ACC112 (cell line): Measurements from ENCODE around the gene VRK1.

Experiments used
- H2AFZ ChIP-seq: fragments of 200-600 bp; sonication (generic); one replicate; pipeline ENCODE4 v1.6.0; 2017; ENCODE audit warnings: antibody characterized with exemption, low read length; ENCODE audit not compliant: unreplicated experiment
- H3K27ac ChIP-seq: fragments of 200-600 bp; sonication (generic); 2 replicates; pipeline ENCODE4 v1.5.1; 2014; ENCODE audit warnings: low read depth, mild to moderate bottlenecking, antibody characterized with exemption, low read length, moderate library complexity
- H3K27me3 ChIP-seq: fragments of 200-600 bp; sonication (generic); 2 replicates; pipeline ENCODE4 v1.6.1; 2014; ENCODE audit warnings: mild to moderate bottlenecking, antibody characterized with exemption, low read length, moderate library complexity, mixed read lengths; ENCODE audit not compliant: insufficient read depth
- H3K36me3 ChIP-seq: fragments of 200-600 bp; sonication (generic); 2 replicates; pipeline ENCODE4 v1.6.1; 2016; ENCODE audit warnings: mild to moderate bottlenecking, antibody characterized with exemption, low read length, moderate library complexity, mixed read lengths; ENCODE audit not compliant: insufficient read depth
- H3K4me1 ChIP-seq: fragments of 200-600 bp; sonication (generic); one replicate; pipeline ENCODE4 v1.6.1; 2016; ENCODE audit warnings: low read length, mixed read lengths; ENCODE audit not compliant: insufficient read depth, unreplicated experiment, control insufficient read depth
- H3K4me3 ChIP-seq: fragments of 200-600 bp; sonication (generic); 2 replicates; pipeline ENCODE4 v1.5.1; 2014; ENCODE audit warnings: mild to moderate bottlenecking, low read depth, low read length
- H3K79me2 ChIP-seq: fragments of 200-600 bp; sonication (generic); one replicate; pipeline ENCODE4 v1.6.0; 2016; ENCODE audit warnings: low read length; ENCODE audit not compliant: control insufficient read depth, unreplicated experiment, insufficient read depth

The VRK1 gene

GRCh38 chr14:96803958-96804357, 6.8 kb downstream of the VRK1 start:
- H2AFZ ChIP-seq = no peak overlapping the region
- H3K4me1 ChIP-seq = peaks cover 5% of the 10 kb centered on the region
- H3K79me2 ChIP-seq = peaks cover 95% of the 10 kb centered on the region
- peak overlapping the region; percentile 56 for H3K4me3 ChIP-seq
- H3K27ac ChIP-seq = no peak overlapping the region
- H3K36me3 ChIP-seq = no peaks in the 10 kb centered on the region
- no peaks in the 10 kb centered on the region for H3K27me3 ChIP-seq

GRCh38 chr14:96804895-96805294, 7.7 kb downstream of the VRK1 start:
- Histone ChIP-seq H3K27me3 (no peaks in the 10 kb centered on the region), H3K79me2 (peaks cover 97% of the 10 kb centered on the region), H2AFZ (no peak overlapping the region), H3K4me3 (peak overlapping the region; percentile 56; the same call in 1 of the 2 replicates), H3K4me1 (peaks cover 3% of the 10 kb centered on the region), H3K27ac (no peak overlapping the region), H3K36me3 (no peaks in the 10 kb centered on the region)

GRCh38 chr14:96805956-96806355, 8.8 kb downstream of the VRK1 start:
- H3K36me3 ChIP-seq = no peaks in the 10 kb centered on the region
- H3K27me3 ChIP-seq = no peaks in the 10 kb centered on the region

GRCh38 chr14:96806836-96807235, 9.7 kb downstream of the VRK1 start:
- H3K27me3 ChIP-seq = no peaks in the 10 kb centered on the region
- no peaks in the 10 kb centered on the region for H3K36me3 ChIP-seq
- H2AFZ ChIP-seq = no peak overlapping the region
- H3K4me1 ChIP-seq = peaks cover 12% of the 10 kb centered on the region
- H3K27ac ChIP-seq = no peak overlapping the region
- no peak overlapping the region for H3K4me3 ChIP-seq
- H3K79me2 ChIP-seq = peaks cover 98% of the 10 kb centered on the region

More at GRCh38 chr14:96805956-96806355, 8.8 kb downstream of the VRK1 start:
- H3K4me3 ChIP-seq = no peak overlapping the region
- H3K79me2 ChIP-seq = peaks cover 97% of the 10 kb centered on the region
- H3K4me1 ChIP-seq = peaks cover 3% of the 10 kb centered on the region
- H3K27ac ChIP-seq = no peak overlapping the region
- no peak overlapping the region for H2AFZ ChIP-seq

DNA sequence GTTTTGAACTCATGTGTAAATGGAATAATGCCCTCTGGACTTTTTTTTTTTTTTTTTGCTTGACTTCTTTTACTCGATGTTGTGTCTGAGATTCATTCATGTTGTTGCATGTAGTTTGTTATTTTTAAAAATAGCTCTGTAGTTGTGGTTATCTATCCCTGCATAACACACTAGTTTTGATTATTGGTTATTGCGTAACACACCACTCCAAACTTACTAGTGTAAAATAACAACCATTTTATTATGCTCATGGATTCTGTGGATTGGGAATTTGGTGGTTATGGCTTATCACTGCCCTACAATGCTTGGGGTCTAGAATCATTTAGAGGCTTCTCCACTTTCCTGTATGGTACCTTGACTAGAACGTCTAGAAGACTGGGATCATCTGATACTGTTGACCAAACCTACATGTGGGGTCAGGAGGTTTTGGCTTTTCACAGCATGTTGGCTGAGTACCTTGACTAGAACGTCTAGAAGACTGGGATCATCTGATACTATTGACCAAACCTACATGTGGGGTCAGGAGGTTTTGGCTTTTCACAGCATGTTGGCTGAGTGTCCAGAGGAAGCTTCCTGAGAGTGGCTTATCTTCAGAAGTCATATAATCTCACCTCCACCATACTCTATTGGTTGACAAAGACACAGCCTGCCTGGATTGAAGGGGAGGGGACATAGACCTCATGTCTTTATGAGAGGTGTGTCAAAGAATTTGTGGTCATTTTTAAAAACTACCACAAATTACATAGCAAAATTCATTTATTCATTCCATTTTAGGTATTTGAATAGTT, 11.6 kb downstream of the VRK1 start:
- no peaks in the 10 kb centered on the region for H3K36me3 ChIP-seq
- peaks cover 98% of the 10 kb centered on the region for H3K79me2 ChIP-seq
- no peak overlapping the region for H3K4me3 ChIP-seq
- no peak overlapping the region for H2AFZ ChIP-seq
- peaks cover 17% of the 10 kb centered on the region for H3K4me1 ChIP-seq
- no peak overlapping the region for H3K27ac ChIP-seq
- no peaks in the 10 kb centered on the region for H3K27me3 ChIP-seq

DNA sequence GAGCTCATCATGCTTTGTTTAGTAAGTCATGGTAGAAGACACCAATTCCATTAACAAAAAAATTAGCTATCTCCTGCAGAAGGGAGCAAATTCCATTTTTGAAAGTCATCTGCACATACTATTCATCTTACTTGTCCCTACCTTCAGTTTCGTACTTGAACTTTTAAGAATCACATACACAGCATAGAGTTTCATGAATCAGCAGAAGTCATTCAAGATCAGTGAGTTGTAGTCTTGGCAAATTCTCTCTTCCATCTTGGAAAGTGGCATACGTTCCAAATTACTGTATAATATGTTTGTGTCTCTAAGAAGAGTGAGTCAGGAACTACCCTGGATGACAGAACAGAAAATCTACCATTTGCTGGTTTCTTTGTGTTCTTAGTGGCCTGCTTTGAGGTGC, 14.1 kb downstream of the VRK1 start:
- Histone ChIP-seq H2AFZ (peak overlapping the region; percentile 33), H3K4me3 (peak overlapping the region; percentile 37; the same call in 1 of the 2 replicates), H3K79me2 (peaks cover 93% of the 10 kb centered on the region), H3K27ac (peak overlapping the region; percentile 83), H3K4me1 (peaks cover 13% of the 10 kb centered on the region), H3K36me3 (no peaks in the 10 kb centered on the region), H3K27me3 (no peaks in the 10 kb centered on the region)

- Histone ChIP-seq H3K79me2 (peaks cover 94% of the 10 kb centered on the region), H3K27me3 (no peaks in the 10 kb centered on the region), H3K27ac (peak overlapping the region; percentile 83), H3K4me1 (peaks cover 13% of the 10 kb centered on the region), H3K36me3 (no peaks in the 10 kb centered on the region), H2AFZ (no peak overlapping the region), H3K4me3 (peak overlapping the region; percentile 37; the same call in 1 of the 2 replicates)
These were observed 14.9 kb downstream of the VRK1 start for GRCh38 chr14:96811985-96812667.

DNA sequence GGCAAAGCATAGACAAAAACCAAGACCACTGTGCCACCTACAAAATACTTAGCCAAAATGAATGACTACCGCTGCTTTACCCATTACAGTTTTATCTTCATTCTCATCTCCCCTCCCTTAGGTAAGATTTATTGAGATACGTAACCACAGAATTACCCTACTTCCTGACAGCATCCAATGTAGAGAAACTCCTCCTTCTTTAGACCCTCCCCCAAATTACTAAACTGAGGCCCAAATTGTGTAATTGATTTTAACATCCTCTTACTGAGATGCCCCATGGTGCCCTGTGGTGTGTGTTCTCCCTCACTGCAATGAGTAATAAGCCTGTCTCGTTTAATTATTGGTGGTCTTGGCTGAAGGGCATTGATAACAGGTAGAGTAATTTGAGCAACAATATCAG, 19.1 kb downstream of the VRK1 start:
- H3K79me2 ChIP-seq = peaks cover 89% of the 10 kb centered on the region
- H2AFZ ChIP-seq = no peak overlapping the region
- H3K4me3 ChIP-seq = no peak overlapping the region
- peaks cover 10% of the 10 kb centered on the region for H3K4me1 ChIP-seq
- no peaks in the 10 kb centered on the region for H3K27me3 ChIP-seq
- H3K36me3 ChIP-seq = no peaks in the 10 kb centered on the region
- H3K27ac ChIP-seq = no peak overlapping the region

DNA sequence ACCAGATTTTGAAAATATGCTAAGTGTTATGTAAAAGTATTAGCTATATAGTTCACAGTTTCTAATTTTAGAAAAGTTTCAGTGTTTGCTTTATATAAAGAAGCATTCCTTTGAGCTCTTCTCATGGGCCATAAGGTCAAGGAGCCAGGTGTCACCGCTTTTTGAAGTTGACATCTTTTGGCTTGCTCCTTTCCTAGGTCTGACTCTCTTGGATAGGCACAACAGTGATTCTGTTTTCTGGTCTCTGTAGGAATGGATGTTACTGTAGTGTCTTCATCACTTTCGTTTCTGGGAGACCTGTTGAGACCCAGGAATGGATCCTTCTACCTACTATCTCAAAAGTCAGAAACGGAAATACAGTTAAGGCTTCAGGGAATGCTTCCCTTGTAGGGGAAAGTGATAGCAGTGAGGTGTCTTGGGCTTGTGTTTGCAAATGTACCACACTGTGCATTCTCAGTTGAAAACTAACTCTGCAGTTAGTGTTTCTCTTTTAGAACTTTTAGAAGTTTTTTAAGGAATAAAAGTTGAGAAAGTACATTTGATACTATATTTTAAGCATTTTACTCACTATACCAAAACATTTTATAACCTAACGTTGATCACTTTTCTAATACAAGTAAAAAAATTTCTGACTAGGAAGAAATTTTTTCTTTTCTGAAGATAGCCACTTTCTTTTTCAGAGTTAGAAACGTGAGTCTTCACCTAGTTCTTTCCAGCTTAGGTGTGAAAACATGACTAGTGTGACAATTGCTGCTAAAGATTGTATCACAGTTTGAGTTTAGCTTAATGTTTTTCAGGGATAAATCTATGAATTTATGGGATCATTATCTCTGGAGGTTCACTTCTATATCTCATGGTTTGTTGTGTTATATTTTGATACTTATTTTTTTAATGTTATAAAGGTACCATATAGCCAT, 20.8 kb downstream of the VRK1 start:
- no peak overlapping the region for H2AFZ ChIP-seq
- H3K79me2 ChIP-seq = peaks cover 86% of the 10 kb centered on the region
- H3K4me1 ChIP-seq = no peaks in the 10 kb centered on the region
- H3K4me3 ChIP-seq = no peak overlapping the region
- no peak overlapping the region for H3K27ac ChIP-seq
- no peaks in the 10 kb centered on the region for H3K36me3 ChIP-seq
- H3K27me3 ChIP-seq = no peaks in the 10 kb centered on the region

DNA sequence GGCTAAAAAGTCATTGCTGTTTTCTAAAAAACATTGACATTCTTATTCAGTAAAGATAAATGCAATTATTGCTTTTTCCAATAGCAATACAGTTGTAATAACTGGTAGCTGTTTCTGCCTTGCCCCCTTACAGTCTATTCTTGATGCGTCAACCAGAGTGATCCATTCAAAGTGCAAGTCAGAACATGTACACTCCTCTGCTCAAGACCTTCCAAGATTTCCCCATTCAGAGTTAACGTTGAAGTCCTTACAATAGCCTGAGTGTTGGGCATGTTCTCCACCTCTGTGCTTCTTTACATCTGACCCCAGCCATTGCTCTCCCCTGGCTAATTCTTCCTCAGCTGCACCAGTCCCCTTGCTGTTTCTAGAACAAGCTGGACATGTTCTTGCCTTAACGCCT, 24.3 kb downstream of the VRK1 start:
- H3K36me3 ChIP-seq = no peaks in the 10 kb centered on the region
- no peak overlapping the region for H2AFZ ChIP-seq
- H3K4me3 ChIP-seq = no peak overlapping the region
- no peak overlapping the region for H3K27ac ChIP-seq
- H3K4me1 ChIP-seq = peaks cover 8% of the 10 kb centered on the region
- H3K79me2 ChIP-seq = peaks cover 81% of the 10 kb centered on the region
- no peaks in the 10 kb centered on the region for H3K27me3 ChIP-seq
